Occipital lobe (tissue), 2 donors: ENCODE results near the gene BROX. TPM values are rescaled to one million over a fixed set of nuclear protein-coding genes. Genes with fewer than 3 reads are reported as not detected.
A peak's percentile ranks its signal among the peaks of the same experiment; 100 is the strongest.
"Not testable (repeated sequence)": the region's sequence is repeated elsewhere in the genome, so short reads cannot be mapped to it uniquely, and the experiment has no call there.

Experiments used
- DNase-seq: peaks from one replicate; lab custom pipeline; 2025; lab: John Stamatoyannopoulos, UW
- total RNA-seq: library from RNA; depleted of rRNA; stranded (reverse); fragments of >200 nt; gene quantifications from one replicate; pipeline ENCODE4 v1.2.3, GENCODE V29; 2014

Gene BROX
- total RNA-seq, result 66.9 TPM

DNA sequence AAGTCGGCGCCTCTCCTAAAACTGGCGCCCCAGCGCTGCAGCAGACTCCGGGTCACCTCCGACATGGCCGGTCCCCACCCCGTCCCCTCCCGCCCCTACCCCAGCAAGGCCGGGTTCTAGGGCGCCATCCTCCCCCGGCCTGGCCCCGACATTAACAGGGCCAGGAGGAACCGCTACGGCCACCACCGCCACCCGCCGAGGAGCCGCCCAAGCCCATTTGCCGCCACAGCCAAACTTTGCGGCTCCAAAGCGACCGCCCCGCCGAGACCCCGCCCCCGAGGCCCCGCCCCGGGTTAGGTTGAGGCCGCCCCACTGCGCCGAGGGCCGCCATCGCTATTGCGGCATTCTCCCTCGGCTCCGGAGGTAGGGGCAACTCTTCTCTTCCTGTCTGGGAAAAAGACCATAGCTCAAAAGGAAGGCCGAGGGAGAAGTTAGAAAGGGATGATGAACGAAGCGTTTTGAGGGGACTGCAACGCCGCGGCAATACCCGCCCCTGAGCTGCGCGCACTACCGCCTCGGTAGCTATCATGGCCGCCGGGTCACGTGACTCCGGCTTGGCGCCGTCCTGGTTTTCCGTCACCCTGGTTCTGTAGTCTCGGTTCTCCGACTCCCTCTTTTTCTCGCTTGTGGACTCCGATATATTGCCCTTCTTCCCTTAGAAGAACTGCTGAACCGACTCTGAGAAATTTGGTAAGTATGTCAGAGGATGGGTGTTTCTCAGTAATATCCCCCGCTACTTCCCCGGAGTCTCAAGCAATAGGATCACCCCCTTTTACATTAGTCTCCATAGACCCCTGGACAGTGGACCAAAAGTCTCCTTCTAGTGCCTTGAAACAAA is at the start of gene BROX, which contains the start of gene AIDA:
Gene BROX, plus strand, starts transcription at position 312 of the 838 bp plus-strand sequence. CDS start 3,136 bp downstream, outside the sequence.
Gene AIDA, minus strand, starts transcription at position 239 of the 838 bp plus-strand sequence. Its CDS starts 174 bp downstream, at position 65.
- DNase-seq, result peak; percentile 90

DNA sequence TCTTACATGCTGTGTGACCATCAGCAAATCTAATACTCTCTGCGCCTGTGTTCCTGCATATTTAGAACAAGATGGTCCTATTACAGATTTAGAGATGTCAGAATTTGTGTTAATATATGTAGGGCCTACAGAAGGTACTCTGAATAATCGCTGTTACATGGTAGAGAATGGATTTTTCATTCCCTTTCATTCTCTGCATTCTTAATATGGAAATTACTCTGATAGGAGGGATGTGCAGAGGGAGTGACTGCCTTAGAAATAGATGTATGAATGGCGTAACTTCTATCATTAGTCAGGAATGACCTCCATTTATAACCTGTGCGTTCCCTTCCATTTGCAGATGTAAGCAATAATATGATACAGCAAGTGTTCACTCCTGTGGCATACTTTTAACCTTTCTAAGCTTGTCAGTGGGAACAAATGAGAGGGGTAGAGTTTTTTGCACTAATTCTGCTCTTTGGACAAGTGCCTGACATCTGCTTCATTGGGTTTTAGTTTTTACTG is 48.9 kb upstream of the BROX start:
- no peak for DNase-seq

- DNase-seq, result no peak
Measured at GRCh38 chr1:222665964-222666363, 46.4 kb upstream of the BROX start.

- DNase-seq, result not testable (repeated sequence)
Measured at GRCh38 chr1:222668184-222668583, 44.2 kb upstream of the BROX start.

- not testable (repeated sequence) for DNase-seq
Measured at GRCh38 chr1:222669107-222669506, 43.3 kb upstream of the BROX start.

- DNase-seq, result no peak
Measured at GRCh38 chr1:222670110-222670509, 42.3 kb upstream of the BROX start.

GRCh38 chr1:222680080-222680479 is 32.3 kb upstream of the BROX start:
- no peak for DNase-seq

DNA sequence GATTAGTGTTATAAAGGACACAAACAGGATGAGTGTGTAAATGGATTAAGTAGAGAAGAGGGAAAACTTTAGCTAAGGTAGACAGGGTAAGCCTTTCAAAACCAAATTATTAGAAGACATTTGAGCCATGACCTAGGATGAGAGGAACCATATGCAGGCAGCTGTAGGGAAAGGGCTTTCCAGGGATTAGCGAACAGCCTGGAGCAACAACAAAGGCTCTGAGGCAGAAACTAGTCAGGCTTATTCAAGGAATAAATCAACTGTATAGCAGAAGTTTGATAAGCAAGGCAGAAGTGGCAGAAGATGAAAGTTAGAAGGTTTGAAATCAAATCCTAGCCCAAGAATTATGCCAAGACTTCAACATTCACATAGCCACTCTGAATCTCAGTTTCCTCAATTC is 21.3 kb upstream of the BROX start:
- no peak for DNase-seq

GRCh38 chr1:222694927-222695326 is 17.4 kb upstream of the BROX start:
- DNase-seq, result no peak

GRCh38 chr1:222696741-222697140 is 15.6 kb upstream of the BROX start:
- DNase-seq, result no peak

- DNase-seq, result no peak
Measured at GRCh38 chr1:222697203-222697602, 15.2 kb upstream of the BROX start.

DNA sequence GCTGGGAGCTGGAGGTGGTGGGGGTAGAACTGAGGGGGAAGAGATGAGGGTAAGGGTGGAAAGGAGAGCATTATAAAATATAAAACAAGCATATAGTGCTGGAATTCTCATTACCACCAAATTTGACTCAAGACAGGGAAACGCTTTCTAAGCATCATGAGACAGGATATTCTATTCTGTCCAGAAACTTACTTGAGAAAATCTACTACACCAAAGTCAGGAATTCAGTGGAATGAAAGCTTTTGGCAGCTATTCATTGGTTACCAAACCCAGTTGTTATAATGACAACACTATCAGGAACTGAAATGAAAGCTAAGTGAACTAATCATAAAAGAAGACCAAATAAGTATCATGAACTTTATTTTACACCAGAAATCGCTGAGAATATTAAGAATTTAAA is 14.5 kb upstream of the BROX start:
- DNase-seq, result no peak

- DNase-seq, result no peak
Measured at GRCh38 chr1:222702210-222702609, 10.2 kb upstream of the BROX start.

GRCh38 chr1:222704260-222704659 is 8.1 kb upstream of the BROX start:
- no peak for DNase-seq

- no peak for DNase-seq
Measured at GRCh38 chr1:222706815-222707214, 5.5 kb upstream of the BROX start.

- DNase-seq, result no peak
Measured at GRCh38 chr1:222709700-222710153, 2.6 kb upstream of the BROX start.

- DNase-seq, result peak; percentile 39
Measured at GRCh38 chr1:222711319-222712252, 778 bp upstream of the BROX start.

DNA sequence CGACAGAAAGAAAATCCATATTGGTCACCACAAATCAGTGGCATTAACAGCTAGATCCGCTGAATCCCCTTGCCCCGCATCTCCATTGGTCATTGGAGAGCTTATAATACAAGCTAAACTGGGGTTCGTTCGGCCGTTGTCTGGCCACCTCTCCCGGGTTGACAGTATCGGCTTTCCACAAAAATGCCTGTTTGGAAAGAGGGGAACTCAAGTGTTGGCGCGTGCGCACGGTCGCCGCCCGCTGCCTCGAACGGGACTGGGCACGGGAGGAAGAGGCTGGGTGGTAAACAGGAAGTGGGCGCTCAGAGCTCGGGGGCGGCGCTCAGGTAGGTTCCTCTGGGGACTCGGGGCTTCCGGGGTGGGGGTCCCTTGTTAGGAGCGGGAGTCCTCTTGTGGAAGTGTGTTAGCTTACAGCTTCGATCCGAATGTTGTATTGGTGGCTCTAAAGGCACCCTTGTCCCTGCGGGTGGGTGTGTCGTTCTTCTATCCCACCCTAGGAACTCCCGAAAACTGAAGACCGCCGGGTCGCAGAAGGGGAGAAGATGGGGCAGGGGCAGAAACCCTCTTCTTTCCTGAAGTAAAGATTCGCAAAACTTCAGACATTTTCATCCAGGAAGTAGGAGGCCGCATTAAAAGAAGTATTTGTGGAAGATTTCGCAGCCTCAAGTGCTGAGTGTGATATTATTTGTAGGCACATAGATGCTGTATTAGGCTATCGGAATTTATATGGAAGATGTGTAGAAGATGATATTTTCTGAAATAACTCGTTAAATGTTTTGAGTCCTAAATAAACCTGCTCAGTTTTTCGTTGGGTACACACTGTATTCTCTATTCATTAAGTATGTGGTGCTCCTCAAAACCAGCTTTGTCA is 962 bp downstream of the BROX start:
- peak; percentile 89 for DNase-seq

DNA sequence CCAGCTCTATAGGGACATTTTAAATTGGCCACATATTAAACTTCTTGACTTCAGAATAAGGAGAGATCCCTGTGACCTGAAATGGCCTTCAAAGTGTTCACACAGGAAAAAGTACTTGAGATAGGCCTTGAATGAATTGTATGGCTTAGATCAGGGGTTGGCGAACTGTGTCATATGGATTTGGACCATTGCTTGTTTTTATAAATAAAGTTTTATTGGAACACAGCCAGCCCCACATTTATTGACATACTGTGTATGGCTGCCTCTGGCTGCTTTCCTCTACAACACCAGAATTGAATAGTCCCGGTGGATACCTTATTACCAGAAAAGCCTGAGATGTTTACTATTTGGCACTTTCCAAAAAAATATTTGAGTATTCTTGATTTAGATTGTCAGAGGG is 4.0 kb downstream of the BROX start:
- no peak for DNase-seq

GRCh38 chr1:222728746-222729145 is 16.4 kb downstream of the BROX start:
- no peak for DNase-seq

DNA sequence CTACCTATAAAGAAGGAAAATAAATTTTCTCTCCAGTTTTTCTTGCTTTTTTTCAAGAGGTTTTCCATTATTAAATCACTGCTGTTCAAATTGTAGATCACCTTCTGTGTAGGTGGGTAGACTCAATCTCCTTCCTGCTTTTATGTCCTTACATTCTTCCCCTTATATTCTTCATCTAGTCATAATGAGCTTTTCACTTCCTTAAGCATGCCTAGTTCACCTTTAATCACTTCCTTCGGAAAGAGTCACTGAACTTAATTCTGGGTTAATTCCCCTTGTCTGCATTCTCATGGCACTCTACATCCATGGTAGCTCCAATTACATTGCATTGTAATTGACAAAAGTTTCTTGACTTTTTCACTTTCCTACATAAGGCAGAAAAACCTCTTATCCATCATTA is 18.5 kb downstream of the BROX start:
- no peak for DNase-seq
